Caki2 (cell line): ENCODE results near the gene PPP2R5A. TPM values are rescaled to one million over a fixed set of nuclear protein-coding genes. Genes with fewer than 3 reads are reported as not detected.
"Not testable (repeated sequence)": the region's sequence is repeated elsewhere in the genome, so short reads cannot be mapped to it uniquely, and the experiment has no call there.

Source experiments
- DNase-seq: peaks from one replicate; pipeline ENCODE4 v3.0.0-alpha.2; 2015; ENCODE audit warnings: low read depth
- in situ Hi-C: cut with HindIII; loops from 2 replicates; pipeline ENCODE4 v1.10.0; 2016; ENCODE audit warnings: low sequenced_read_pairs, low pct_unique_long_range_greater_than_20kb, mixed read lengths
- total RNA-seq: library from RNA; depleted of rRNA; stranded (reverse); fragments of >200 nt; shearing (Covaris generic); gene quantifications from 2 replicates; pipeline ENCODE4 v1.2.3, GENCODE V29; 2014; ENCODE audit warnings: low replicate concordance

PPP2R5A gene
- total RNA-seq, 1 experiment from 2014 or later: 85.8 TPM

DNA sequence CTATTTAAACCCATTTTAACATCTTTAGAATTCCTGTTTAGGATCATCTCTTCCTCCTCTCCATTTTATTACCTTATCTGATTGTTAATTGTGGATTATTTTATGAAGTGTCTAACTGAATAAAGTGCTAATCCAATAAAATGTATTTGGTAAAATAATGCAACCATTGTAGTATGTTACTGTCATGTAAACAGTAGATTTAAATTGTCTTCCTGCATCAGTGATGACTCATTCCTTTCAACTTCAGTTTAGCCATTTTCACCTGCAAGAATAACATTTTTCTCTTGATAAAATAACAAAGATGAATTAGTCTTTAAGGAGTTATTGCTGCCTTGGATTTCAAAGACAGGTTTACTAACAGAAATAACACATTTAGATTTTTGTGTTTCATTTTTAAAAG, 5.4 kb downstream of the PPP2R5A start:
- peak; percentile 58 for DNase-seq
- in situ Hi-C loops: no loop called here

DNA sequence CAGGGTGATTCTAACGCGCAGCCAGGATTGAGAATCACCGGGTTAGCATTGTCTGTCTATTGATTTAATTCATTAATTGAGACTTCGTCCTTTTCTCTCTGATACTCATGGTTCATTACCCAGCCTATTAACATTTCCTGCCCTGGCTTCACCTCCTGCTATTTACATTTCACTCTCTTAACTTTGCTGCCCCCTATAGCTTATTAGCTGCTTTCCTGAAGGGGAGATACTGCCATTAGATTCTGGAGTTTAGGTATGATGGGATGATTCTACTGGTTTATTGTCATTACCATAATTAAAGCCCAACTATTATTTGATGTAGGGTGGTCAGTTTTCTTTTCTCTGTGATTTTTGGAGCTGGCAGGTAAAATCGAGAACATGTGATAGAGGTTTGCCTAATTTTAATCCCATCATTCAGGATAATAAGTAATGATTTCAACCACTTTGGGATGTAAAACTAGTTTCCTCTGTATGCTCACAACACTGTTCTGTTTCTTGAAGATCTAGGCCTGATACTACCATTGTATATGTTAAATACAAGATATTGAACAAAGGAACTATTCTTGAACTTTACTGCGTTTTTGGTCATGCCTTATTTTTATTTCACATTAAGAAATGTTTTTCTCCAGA, 6.4 kb downstream of the PPP2R5A start:
- DNase-seq: peak; percentile 71

DNA sequence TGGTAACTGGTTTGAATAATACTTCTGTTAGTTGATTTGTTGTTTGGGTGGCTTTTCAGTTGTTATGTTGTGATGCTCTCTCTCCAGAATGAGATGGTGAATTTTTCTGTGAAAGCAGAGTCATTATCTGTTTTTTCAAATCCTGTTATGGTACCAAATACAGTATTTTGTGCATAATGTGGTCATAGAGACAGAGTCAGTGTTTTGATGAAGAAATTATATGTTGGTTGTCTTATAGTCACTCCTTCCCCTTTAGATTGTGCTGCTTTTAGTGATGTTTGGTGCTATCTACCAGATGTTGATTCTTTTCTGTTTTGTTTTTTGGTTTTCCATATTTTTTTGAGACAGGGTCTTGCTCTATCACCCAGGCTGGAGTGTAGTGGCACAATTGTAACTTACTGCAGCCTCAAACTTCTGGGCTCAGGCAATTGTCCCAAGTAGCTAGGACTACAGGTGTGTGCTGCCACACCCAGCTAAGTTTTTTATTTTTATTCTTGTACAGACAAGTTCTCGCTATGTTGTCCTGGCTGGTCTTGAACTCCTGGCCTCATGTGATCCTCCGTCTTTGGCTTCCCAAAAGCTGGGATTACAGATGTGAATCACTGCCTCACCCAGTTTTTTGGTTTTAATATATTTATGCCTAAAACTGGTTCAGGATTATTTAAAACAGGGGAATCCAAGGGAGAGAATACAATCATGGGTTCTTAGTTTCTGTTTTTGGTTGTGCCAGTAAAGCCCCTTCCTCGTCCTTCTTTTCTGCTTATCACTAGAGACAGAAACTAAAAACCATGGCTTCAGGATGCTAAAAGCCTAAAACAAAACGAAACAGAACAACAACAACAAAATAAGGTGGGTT, 7.3 kb downstream of the PPP2R5A start:
- DNase-seq: no peak
- in situ Hi-C loops: no loop called here

More for the DNA sequence above, 6.4 kb downstream of the PPP2R5A start:
- in situ Hi-C loops: no loop called here

DNA sequence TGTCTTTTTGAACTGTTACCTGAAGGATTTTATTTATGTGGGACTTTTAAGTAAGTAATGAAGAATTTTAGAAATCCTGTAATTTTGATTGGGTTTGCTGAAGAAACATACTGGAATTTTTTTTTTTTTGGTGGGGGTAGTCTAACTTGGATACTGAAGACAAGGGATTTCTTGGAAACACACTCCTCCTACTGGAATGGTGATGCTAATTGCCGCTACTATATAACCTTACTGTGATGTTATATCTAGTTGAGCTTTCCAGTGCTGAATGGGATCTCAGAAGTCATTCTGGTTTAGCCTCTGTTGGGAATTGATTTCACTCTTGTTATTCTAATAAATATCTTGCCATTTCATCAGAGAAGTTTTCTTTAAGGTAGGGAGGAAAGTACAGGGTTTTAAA, 8.4 kb downstream of the PPP2R5A start:
- in situ Hi-C loops: no loop called here
- DNase-seq: no peak

DNA sequence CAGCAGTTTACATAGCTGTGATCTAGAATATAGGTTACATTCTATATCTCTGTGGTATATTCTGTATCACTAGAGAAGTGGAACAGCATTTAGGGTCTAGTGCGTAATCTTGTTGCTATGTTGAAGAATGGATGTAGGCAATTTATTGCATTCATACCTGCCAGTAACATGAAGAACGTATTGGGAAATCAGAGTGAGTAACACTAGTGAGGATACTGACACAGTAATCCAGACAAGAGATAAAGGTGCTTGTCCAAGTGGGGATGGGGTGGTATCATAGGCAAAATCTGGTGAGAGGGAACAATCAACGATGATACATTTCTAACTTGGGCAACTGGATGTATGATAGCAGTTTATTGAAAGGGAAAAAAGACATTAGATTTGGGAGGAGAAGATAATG, 9.8 kb downstream of the PPP2R5A start:
- in situ Hi-C loops: no loop called here
- no peak for DNase-seq

DNA sequence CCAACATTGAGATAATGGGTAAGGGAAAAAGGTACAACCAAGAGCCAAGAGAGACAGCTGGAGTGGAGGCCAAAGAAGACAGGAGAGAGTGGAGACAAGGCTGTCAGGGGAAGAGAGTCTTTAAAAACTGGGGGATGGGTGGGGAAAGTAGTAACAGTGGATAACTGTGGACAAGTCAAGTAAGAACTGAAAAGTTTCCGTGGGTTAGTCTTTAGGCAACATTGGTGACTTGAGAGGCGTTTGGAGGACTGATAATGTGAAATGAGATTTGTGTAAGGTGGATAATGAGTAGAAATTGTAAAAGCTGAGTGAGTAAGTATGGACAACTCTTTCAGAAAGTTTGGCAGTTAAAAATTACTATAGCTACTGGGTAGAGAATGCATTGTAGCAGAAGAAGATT, 10.4 kb downstream of the PPP2R5A start:
- DNase-seq: no peak
- in situ Hi-C loops: no loop called here

DNA sequence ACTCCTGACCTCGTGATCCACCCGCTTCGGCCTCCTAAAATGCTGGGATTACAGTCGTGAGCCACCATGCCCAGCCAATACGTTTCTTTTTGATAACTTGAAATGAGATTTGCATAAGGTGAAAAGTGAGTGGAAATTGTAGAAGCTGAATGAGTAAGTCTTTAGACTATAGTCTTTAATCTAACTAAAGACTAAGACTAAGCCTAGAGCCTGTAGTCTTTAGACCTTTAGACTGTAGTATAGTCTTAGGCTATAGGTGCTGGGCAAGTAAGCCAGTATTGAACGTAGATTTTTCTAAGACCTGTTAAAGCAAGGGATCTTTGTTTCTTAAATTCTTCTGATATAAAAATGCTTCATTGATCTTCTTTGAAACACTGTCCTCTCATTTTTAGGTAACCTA, 12.1 kb downstream of the PPP2R5A start:
- no peak for DNase-seq
- in situ Hi-C loops: no loop called here

DNA sequence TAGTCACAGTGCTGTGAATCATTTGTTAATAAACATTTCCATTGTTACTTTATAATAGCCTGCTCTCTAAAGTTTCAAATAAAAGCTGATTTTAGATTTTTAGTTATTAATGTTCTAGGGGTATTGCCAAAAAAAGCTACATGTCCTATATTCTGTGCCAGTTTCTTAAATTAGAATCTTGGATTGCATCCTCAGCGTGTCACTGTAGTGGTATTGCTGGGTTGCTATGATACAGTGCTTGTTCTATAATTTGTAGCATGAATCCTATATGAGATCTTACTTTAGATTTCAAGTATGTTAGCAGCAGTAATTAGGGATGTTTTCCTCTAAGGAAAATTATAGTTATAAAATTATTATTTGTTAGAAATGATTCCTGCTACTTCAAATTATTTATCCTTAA, 16.4 kb downstream of the PPP2R5A start:
- DNase-seq: no peak
- in situ Hi-C loops: no loop called here

DNA sequence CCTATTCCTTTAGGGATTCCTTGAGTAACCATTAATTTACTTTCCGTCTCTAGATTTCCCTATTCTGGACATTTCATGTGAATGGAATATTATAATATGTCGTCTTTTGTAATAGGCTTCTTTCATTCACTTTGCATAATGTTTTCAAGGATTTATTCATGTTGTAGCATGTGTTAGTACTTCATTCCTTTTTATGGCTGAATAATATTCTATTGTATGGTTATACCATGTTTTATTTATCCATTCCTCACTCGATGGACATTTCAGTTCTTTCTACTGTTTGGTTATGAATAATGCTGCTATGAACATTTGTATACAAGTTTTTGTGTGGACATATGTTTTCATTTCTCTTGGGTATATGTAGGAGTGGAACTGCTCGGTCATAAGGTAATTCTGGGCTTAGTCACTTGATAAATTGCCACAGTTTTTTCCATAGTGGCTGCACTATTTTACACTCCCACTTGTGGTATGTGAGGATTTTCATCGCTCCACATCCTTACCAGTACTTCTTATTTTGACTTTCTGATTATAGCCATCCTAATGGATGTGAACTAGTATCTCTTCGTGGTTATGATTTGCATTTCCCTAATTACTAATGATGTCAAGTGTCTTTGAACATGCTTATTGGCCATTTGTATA, 17.7 kb downstream of the PPP2R5A start:
- in situ Hi-C loops: no loop called here
- no peak for DNase-seq

DNA sequence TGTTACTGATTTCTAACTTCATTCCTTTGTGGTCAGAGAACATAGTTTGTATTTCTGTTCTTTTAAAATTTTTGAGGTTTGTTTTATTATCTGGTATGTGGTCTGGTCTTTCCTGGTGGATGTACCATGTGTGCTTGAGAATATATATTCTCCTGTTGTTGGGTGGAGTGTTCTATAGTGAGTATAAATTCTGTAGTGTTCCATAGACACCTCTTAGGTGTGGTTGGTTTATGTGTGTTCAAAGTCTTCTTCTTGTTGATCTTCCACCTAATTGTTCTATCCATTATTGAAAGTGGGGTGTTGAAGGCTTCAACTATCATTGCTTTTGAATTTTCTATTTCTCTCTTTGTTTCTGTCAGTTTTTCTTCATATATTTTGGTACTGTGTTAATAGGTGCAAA, 20.1 kb downstream of the PPP2R5A start:
- DNase-seq: no peak
- in situ Hi-C loops: no loop called here

DNA sequence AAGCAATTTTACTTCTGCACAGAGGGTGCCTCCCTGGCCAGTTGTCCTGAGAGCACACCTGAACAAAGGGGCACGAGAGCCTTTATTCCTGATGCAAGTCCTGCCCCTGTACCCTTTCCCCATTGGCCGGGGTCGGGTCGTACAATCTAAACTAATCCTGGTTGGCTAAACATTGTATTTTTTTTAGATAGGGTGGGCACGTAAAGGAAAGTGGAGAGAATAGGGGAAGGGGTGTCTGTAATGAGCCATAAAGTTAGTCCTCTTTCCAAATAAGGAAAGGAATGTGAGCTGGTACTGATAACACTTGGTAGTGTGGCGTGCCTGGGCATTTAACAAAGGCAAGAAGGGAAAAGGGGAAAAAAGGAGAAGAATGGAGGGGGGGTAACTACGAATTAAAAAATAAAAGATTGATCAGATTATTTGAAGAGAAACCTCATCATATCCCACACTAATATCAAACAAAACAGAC, 20.8 kb downstream of the PPP2R5A start:
- DNase-seq, in situ Hi-C loops: not testable (repeated sequence)

DNA sequence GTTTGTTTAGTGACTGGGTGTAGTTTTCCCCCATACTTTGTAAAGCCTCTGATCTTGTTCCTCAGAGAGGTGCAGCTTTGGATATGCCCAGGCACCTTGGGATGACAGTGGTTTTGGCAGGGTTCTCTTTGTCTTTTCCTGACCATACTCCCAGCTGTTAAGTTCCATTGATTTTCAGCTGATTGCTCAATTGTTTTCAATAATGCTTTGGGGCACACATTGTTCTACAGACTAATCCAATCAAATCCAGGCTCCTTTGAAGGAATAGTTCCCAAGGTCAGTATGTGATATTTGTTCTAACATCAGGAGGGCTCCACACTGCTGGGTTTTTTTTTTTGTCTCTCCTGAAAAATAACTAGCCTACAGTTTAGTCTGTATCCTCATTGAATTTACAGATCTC, 24.8 kb downstream of the PPP2R5A start:
- in situ Hi-C loops: no loop called here
- DNase-seq: no peak

DNA sequence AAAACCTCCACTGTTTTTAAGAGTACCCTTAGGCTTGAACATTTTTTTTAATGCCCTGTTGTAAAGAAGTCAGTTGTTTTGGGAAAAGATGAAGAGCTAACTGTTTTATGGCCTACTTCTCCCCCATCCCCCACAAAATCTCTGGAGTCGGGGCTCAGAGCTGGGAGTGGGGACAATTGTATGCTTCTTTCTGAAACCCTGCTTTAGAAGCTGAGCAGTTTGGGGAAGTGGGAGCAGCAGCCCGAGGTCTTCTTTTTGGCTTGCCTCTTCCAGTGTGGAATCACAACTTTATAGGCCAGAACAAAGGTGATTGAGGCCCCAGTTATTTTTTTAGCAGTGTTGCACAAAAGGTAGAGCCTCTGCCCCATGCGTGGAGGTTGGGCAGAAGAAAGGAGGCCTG, 25.2 kb downstream of the PPP2R5A start:
- in situ Hi-C loops: no loop called here
- no peak for DNase-seq

DNA sequence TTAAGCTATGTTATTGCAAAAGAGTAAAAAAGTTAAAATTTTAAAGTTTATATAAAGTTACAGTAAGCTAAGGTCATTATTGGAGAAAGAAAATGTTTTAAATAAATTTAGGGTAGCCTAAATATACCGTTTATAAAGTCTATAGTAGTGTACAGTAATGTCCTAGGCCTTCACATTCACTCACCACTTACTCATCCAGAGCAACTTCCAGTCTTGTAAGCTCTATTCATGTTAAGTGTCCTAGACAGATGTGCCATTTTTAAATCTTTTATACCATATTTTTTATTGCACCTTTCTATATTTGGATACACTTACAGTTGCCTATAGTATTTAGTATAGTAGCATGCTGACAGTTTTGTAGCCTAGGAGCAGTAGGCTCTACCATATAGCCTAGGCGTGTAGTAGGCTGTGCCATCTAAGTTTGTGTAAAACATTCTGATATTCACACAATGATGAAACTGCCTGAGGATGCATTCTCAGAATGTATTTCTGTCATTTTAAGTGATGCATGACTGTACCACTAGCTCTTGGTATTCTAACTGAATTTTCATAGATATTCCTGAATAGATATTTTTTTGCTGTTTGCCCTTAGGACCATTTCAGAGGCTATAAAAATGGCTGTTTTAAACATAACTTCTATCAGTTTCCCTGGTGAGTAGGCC, 26.8 kb downstream of the PPP2R5A start:
- in situ Hi-C loops: no loop called here
- DNase-seq: no peak

DNA sequence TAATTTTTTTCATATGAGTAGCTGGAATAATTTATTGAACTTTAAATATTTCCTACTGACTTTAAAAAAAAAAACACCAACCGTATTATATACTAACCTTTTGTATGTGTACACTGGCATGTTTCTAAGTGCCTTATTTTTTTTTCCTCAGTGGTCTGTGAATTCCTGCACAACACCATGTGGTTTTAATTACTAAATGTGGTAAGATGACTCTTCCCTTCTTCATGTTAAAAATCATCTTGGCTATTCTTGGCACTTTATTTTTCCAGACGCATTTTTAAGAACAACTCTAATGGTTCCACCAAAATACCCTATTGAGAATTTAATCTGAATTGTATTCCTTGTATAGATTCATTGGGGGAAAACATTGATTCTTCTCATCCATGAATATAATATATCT, 28.4 kb downstream of the PPP2R5A start:
- in situ Hi-C loops: no loop called here
- DNase-seq: no peak

DNA sequence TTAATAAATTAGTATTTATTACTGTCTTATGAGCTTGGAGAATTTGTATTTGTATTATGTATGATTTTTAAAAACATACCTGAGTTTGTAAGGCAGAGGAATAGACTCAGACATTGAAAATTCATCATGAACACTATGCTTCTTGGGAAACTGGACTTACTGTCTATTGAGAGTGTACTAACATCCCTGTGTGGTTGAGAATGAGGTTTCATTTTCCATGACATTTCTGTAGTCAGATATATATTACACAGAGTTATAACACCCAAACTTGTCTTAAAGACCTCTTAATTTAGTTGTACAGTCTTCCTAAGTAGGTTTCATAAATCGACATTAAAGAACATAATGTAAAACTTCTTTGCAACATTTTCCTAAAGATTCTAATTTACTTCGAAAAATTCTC, 30.0 kb downstream of the PPP2R5A start:
- no peak for DNase-seq
- in situ Hi-C loops: no loop called here

DNA sequence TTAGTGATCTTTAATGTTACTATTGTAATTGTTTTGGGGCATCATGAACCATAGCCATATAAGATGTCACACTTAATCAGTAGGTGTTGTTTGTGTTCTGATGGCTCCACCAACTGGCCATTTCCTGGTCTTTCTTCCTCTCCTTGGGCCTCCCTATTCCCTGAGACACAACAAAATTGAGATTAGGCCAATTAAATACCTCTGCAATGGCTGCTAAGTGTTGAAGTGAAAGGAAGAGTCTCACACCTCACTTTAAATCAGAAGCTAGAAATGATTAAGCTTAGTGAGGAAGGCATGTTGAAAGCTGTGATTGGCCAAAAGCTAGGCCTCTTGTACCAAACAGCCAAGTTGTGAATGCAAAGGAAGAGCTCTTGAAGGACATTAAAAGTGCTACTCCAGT, 30.7 kb downstream of the PPP2R5A start:
- in situ Hi-C loops: no loop called here
- peak; percentile 21 for DNase-seq

DNA sequence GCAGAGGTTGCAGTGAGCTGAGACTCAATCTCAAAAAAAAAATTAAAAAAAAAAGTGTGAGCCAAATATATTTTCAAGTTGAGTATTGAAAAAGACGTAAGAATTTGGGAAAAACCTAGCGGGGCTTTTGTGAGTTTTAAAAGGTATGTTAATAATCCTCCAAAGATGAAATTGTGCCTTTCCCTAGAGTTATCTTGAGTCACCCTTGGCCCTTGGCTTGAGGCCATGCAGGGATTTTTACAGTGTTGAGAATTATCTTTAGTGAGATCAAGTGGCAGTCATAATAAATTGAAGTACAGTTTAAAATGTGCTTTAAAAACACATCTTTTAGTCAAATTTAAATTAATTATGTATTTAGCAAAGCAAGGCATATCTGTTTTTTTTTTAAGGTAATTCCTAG, 32.7 kb downstream of the PPP2R5A start:
- DNase-seq: no peak
- in situ Hi-C loops: no loop called here

DNA sequence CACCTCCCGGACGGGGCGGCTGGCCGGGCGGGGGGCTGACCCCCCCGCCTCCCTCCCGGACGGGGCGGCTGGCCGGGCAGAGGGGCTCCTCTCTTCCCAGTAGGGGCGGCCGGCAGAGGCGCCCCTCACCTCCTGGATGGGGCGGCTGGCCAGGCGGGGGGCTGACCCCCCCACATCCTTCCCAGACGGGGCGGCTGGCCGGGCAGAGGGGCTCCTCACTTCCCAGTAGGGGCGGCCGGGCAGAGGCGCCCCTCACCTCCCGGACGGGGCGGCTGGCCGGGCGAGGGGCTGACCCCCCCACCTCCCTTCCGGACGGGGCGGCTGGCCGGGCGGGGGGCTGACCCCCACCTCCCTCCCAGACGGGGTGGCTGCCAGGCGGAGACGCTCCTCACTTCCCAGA, 35.8 kb downstream of the PPP2R5A start:
- DNase-seq, in situ Hi-C loops: not testable (repeated sequence)
